ENCODE data around the gene GUCA1A.
"Not testable (repeated sequence)": the region's sequence is repeated elsewhere in the genome, so short reads cannot be mapped to it uniquely, and the experiment has no call there.

The GUCA1A gene

GRCh38 chr6:42210551-42210950, 37.4 kb downstream of the GUCA1A start:
- no peak for DNase-seq (ENCODE audit: low spot score)

- DNase-seq (ENCODE audit: low spot score), result no peak
Measured at GRCh38 chr6:42211726-42212125, 38.6 kb downstream of the GUCA1A start.

DNA sequence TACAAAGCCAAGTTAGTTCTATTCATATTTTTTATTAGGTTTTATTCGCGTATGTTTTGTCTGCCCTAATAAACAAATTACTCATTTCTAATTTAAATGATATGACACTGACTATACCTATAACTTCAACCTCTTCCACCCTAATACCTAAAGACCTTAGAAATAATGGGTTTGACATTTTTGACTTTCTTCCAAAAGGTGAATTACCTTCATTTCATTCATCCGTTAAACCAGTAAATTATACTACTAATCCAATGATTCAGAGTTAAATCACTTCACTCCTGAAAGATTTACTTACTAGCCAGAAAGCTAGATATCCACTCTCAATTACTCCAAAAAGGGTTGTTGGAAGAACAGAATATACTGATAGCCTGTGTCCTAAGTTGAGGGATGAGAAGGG, 39.3 kb downstream of the GUCA1A start:
- DNase-seq (ENCODE audit: low spot score), result no peak

DNA sequence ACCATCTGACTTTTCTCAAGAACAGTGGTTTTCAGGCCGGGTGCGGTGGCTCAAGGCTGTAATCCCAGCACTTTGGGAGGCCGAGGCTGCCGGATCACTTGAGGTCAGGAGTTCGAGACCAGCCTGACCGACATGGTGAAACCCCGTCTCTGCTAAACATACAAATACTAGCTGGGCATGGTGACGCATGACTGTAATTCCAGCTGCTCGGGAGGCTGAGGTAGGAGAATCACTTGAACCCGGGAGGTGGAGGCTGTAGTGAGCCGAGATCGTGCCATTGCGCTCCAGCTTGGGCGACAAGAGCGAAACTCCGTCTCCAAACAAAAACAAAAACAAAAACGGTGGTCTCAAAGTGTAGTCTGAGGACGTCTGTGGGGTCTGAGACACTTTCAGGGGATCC, 43.3 kb downstream of the GUCA1A start:
- DNase-seq (ENCODE audit: low spot score), result not testable (repeated sequence)

- no peak for DNase-seq (ENCODE audit: low spot score)
Measured at GRCh38 chr6:42217157-42217518, 44.0 kb downstream of the GUCA1A start.

GRCh38 chr6:42217519-42218367, 44.6 kb downstream of the GUCA1A start, which contains the start of gene MRPS10:
TSS of gene MRPS10 (minus strand) at chr6:42217861. CDS start at chr6:42217849, 12 bp downstream.
- DNase-seq (ENCODE audit: low spot score), result peak; percentile 91

DNA sequence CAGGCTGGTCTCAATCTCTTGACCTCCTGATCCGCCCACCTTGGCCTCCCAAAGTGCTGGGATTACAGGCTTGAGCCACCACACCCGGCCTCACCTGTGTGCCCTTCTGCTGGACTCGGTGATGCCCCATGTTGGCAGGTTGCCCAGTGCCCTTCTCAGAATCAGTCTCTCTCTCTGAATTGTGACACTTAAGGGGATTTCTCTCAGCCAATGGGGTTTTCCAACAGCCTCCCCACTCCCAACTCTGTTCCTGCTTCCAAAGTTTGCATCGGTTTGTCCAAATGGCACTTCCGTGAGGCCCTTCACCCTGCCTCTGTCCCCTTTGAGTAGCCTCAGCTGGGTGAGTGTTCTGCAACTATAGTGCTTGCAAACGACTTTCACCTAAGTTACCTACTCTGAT, 47.6 kb downstream of the GUCA1A start:
- DNase-seq (ENCODE audit: low spot score), result no peak

- DNase-seq (ENCODE audit: low spot score), result no peak
Measured at GRCh38 chr6:42221546-42221945, 48.4 kb downstream of the GUCA1A start.

GRCh38 chr6:42222448-42222847, 49.3 kb downstream of the GUCA1A start:
- DNase-seq (ENCODE audit: low spot score), result no peak

DNA sequence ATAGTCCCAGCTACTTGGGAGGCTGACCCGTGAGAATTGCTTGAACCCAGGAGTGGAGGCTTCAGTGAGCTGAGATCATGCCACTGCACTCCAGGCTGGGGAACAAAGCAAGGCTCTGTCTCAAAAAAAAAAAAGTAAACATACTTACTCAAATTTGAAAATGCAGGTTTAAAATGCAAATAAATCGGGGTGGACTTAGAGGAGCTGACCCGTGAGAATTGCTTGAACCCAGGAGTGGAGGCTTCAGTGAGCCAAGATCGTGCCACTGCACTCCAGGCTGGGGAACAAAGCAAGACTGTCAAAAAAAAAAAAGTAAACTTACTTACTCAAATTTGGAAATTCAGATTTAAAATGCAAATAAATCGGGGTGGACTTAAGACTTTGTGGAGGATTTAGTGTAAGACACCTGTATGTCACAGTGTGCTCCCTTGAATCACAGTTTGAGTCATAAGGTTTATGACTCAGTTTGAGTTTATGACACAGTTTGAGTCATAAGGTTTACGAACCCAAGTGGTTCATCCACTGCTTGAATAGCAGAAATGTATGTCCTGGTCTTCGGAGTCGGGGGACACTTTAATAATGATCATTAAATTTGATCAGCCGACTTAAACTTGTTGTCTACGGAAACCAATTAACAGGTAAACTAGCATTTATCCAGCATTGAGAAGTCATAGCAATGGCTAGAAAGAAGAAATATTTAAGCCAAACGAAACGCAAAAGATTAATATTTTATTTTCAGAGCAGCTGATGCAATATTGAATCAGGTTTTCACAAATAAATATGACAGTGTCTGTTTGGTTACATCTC, 51.3 kb downstream of the GUCA1A start:
- peak; percentile 41 for DNase-seq (ENCODE audit: low spot score)

DNA sequence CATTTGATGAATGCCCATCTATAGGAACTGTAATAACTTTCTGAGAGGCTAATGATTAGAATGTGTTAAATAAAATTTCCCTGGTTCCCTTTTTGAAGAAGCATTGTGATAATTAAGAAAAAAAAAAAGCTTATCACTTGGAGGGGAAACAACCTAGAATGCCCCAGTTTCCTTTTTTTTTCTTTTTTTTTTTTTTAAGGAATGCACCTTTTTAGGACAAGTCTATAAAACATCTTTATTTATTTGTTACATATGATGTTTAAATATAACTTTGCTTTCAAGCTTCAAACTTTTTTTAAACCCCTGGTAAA, 51.8 kb downstream of the GUCA1A start:
- no peak for DNase-seq (ENCODE audit: low spot score)

DNA sequence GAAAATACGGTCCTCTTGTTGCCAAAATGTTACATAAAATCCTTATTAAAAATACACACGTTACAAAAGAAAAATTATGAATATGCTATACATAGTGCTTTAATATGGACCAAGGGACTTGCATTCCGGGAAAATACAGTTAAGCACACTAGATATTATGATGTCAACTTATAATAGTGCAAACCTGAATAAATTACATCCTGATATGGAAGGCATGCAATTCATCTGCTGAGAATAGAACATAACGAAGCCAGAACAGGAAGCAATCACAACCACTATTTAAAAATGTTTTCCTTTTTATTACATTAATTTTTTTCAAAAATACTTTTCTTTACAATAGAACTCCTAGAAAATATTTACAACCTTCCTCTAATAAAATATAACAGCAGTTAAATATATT, 52.3 kb downstream of the GUCA1A start:
- no peak for DNase-seq (ENCODE audit: low spot score)

DNA sequence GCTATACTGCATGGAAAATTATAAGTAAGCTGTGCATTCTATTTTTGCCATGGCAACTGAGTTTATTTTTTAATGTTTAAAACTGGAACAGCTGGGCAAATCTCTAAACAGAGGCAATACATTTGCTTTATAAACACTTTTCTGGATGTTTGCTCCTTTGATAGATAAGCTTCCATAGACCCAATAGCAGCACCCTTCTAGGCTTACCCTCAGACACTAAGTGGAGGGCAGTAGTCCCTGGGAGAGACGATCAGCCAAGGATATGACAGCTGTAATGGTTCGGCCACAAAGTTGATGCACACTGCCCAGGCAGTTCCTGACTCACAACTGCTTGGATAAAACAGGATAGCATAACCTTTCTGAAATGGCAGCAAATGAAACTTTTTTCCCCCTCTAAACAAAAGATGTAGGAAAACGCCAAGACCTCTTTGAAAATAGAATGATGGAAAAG, 53.0 kb downstream of the GUCA1A start:
- DNase-seq (ENCODE audit: low spot score), result peak; percentile 60

GRCh38 chr6:42226645-42227143, 53.5 kb downstream of the GUCA1A start:
- DNase-seq (ENCODE audit: low spot score), result peak; percentile 44

- no peak for DNase-seq (ENCODE audit: low spot score)
Measured at GRCh38 chr6:42227173-42227850, 54.1 kb downstream of the GUCA1A start.

- DNase-seq (ENCODE audit: low spot score), result no peak
Measured at GRCh38 chr6:42228305-42228704, 55.1 kb downstream of the GUCA1A start.
